ENCODE results near the gene KIR3DL1.
"Not testable (repeated sequence)": the region's sequence is repeated elsewhere in the genome, so short reads cannot be mapped to it uniquely, and the experiment has no call there.

KIR3DL1 gene

DNA sequence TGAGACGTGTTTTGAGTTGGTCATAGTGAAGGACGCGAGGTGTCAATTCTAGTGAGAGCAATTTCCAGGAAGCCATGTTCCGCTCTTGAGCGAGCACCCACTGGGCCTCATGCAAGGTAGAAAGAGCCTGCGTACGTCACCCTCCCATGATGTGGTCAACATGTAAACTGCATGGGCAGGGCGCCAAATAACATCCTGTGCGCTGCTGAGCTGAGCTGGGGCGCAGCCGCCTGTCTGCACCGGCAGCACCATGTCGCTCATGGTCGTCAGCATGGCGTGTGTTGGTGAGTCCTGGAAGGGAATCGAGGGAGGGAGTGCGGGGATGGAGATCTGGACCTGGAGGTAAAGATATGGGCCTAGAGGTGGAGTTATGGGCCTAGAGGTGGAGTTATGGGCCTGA, at the start of gene KIR3DL1:
Gene KIR3DL1 (plus strand): TSS at position 218 of the 400 bp plus-strand sequence.
- DNase-seq (ENCODE audit: low read depth); H3K4me3 ChIP-seq (replicated peaks; ENCODE audit: low read depth, low read length): not testable (repeated sequence)

DNA sequence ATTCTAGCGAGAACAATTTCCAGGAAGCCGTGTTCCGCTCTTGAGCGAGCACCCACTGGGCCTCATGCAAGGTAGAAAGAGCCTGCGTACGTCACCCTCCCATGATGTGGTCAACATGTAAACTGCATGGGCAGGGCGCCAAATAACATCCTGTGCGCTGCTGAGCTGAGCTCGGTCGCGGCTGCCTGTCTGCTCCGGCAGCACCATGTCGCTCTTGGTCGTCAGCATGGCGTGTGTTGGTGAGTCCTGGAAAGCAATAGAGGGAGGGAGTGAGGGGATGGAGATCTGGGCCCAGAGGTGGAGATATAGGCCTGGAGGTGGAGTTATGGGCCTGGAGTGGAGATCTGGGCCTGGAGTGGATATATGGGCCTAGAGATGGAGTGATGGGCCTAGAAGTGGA, 46.6 kb upstream of the KIR3DL1 start, which contains the start of gene KIR2DL1:
Gene KIR2DL1 (plus strand): TSS at position 148 of the 400 bp plus-strand sequence. CDS start 58 bp downstream, at position 206.
- not testable (repeated sequence) for DNase-seq (ENCODE audit: low read depth); H3K4me3 ChIP-seq (replicated peaks; ENCODE audit: low read depth, low read length)

DNA sequence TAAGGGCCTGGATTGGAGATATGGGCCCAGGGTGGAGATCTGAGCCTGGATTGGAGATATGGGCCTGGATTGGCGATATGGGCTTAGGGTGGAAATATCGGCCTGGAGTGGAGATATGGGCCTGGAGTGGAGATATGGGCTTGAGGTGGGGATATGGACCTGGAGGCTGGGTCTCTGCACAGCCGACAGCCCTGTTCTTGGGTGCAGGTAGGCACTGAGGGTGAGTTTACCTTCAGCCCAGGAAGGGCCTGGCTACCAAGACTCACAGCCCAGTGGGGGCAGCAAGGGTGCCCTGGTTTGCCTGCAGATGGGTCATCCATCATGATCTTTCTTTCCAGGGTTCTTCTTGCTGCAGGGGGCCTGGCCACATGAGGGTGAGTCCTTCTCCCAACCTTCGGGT, 45.8 kb upstream of the KIR3DL1 start:
- H3K4me3 ChIP-seq (replicated peaks; ENCODE audit: low read depth, low read length); DNase-seq (ENCODE audit: low read depth): not testable (repeated sequence)

DNA sequence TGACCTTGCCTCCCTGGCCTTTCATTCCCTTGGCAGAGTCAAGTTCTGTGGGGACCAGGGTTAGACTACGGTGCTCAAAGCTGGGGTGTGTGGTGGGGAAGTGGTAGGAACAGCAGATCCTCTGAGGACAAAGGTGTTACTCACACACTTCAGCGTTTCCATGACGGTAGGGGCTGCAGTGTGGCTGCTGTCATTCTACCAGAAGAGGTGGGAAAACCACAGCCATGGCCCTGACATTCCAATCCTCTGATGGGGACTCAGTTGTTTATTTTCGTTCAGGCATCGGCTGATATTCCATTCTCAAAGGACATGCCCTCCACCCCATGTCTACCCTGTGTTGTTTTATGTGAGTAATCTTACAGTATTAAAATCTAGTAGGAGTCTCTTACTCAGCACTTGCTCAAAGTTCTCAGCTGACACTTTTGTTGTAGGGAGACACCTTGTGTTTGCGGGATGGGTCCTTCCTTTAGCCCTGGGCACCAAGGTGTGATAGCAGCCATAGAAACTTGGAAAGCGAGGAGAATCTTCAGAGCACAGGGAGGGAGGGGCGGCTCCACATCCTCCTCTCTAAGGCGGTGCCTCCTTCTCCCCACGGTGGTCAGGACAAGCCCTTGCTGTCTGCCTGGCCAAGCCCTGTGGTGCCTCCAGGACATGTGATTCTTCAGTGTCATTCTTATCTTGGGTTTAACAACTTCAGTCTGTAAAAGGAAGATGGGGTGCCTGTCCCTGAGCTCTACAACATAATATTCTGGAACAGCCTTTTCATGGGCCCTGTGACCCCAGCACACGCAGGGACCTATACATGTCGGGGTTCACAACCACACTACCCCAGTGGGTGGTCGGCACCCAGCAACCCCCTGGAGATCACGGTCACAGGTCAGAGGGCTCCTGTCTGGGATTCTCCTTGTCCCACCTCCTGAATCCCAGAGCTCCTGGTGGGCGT, 45.0 kb upstream of the KIR3DL1 start:
- DNase-seq (ENCODE audit: low read depth); H3K4me3 ChIP-seq (replicated peaks; ENCODE audit: low read depth, low read length): not testable (repeated sequence)

DNA sequence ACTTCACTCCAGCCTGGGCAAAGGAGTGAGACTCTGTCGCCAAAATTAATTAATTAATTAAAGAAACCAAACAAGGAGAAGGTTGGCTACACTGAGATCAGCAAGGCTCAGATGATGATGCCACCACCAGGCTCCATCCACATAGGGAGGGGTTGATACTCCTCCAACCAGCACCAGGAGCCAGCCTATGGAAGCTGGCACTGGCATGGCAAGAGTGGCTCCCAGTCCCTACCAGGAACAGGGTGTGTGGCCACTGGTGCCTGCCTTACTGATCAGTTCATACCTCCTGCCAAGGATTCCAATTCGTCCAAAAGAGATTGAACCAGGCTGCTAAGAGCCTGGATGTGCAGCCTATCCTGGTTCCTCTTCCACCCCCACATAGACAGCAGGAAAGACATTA, 43.6 kb upstream of the KIR3DL1 start:
- not testable (repeated sequence) for DNase-seq (ENCODE audit: low read depth); H3K4me3 ChIP-seq (replicated peaks; ENCODE audit: low read depth, low read length)

DNA sequence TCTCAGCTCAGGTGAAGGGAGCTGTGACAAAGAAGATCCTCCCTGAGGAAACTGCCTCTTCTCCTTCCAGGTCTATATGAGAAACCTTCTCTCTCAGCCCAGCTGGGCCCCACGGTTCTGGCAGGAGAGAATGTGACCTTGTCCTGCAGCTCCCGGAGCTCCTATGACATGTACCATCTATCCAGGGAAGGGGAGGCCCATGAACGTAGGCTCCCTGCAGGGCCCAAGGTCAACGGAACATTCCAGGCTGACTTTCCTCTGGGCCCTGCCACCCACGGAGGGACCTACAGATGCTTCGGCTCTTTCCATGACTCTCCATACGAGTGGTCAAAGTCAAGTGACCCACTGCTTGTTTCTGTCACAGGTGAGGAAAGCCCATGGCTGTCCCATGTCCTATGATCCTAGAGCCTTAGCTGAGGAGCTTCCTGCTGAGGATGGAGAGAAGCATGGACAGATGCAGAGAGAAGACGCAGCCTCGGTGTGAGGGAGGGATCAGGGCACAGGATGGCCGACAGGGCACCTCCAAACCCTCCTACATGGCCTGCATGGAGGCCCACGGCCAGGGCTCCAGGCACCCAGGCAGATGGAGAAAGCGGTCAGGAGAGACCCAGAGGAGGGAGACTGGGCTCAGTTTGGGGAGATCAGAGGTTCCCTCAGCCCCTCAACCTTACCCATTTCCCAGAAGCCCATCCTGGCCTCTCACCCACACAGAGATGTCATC, 41.0 kb upstream of the KIR3DL1 start:
- not testable (repeated sequence) for DNase-seq (ENCODE audit: low read depth); H3K4me3 ChIP-seq (replicated peaks; ENCODE audit: low read depth, low read length)

DNA sequence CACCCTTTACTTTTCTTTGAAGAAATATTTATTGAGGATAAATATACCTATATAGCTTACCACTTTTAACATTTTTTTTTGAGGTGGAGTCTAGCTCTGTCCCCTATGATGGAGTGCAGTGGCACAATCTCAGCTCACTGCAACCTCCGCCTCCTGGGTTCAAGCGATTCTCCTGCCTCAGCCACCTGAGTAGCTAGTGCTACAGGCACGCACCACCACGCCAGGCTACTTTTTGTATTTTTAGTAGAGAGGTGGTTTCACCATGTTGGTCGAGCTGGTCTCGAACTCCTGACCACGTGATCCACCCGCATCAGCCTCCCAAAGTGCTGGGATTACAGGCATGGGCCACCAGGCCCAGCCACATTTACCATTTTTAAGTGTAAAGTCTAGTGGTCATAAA, 40.4 kb upstream of the KIR3DL1 start:
- H3K4me3 ChIP-seq (replicated peaks; ENCODE audit: low read depth, low read length); DNase-seq (ENCODE audit: low read depth): not testable (repeated sequence)

DNA sequence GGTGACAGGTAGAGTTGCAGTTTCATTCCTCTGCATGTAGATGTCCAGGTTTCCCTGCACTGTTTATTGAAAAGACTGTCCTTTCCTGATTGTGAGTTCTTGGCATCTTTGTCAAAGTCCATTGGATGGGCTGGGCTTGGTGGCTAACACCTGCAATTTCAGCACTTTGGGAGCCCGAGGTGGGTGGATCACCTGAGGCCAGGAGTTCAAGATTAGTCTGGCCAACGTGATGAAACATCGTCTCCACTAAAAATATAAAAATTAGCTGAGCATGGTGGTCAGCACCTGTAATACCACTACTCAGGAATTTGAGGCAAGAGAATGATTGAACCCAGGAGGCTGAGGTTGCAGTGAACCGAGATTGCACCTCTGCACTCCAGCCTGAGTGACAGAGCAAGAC, 38.4 kb upstream of the KIR3DL1 start:
- not testable (repeated sequence) for H3K4me3 ChIP-seq (replicated peaks; ENCODE audit: low read depth, low read length); DNase-seq (ENCODE audit: low read depth)

DNA sequence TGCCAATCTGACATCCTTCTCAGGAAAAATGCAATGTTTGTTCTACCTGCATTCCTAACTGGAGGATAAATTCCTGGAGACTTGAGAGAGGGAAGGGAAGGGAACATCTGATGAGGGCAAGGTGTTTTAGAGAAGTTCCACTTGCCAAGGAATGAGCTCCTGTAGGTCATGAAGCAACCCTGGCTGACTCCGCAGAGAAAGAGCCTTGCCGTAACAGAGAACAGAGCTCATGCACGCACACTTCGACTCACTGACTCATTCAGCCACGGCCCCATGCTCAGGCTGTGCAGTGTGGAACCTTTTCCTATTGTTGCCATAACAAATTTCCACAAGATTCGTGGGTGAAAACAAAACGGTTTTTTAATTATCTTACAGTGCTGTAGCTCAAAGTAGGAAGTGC, 37.4 kb upstream of the KIR3DL1 start:
- DNase-seq (ENCODE audit: low read depth); H3K4me3 ChIP-seq (replicated peaks; ENCODE audit: low read depth, low read length): not testable (repeated sequence)

DNA sequence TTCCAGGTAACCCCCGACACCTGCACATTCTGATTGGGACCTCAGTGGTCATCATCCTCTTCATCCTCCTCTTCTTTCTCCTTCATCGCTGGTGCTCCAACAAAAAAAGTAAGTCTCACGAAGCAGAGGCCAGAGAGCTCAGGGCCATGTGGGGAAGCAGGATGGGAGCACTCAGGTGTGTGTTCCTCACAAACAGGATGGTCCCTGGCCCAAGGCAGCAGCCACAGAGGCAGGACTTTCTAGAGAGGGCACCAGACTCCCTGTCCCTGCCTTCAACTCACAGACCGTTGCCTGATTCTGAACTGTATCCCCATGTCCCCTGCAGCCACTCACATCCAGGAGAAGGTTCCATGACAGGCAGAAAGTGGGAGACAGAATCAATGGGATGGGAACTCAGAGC, 33.4 kb upstream of the KIR3DL1 start:
- H3K4me3 ChIP-seq (replicated peaks; ENCODE audit: low read depth, low read length); DNase-seq (ENCODE audit: low read depth): not testable (repeated sequence)

DNA sequence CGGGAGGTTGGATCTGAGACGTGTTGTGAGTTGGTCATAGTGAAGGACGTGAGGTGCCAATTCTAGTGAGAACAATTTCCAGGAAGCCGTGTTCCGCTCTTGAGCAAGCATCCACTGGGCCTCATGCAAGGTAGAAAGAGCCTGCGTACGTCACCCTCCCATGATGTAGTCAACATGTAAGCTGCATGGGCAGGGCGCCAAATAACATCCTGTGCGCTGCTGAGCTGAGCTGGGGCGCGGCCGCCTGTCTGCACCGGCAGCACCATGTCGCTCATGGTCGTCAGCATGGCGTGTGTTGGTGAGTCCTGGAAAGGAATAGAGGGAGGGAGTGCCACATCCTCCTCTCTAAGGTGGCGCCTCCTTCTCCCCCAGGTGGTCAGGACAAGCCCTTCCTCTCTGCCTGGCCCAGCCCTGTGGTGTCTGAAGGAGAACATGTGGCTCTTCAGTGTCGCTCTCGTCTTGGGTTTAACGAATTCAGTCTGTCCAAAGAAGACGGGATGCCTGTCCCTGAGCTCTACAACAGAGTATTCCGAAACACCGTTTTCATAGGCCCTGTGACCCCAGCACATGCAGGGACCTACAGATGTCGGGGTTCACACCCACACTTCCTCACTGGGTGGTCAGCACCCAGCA, 30.1 kb upstream of the KIR3DL1 start:
- DNase-seq (ENCODE audit: low read depth): not testable (repeated sequence)

DNA sequence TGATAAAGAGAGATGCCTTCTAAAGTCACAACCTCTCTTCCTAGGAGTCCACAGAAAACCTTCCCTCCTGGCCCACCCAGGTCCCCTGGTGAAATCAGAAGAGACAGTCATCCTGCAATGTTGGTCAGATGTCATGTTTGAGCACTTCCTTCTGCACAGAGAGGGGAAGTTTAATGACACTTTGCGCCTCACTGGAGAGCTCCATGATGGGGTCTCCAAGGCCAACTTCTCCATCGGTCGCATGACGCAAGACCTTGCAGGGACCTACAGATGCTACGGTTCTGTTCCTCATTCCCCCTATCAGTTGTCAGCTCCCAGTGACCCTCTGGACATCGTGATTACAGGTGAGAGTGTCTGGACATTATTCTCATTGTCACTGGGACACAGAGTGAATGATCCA, 28.1 kb upstream of the KIR3DL1 start:
- not testable (repeated sequence) for H3K4me3 ChIP-seq (replicated peaks; ENCODE audit: low read depth, low read length); DNase-seq (ENCODE audit: low read depth)

More for the DNA sequence above, 30.1 kb upstream of the KIR3DL1 start:
- H3K4me3 ChIP-seq (replicated peaks; ENCODE audit: low read depth, low read length): not testable (repeated sequence)

DNA sequence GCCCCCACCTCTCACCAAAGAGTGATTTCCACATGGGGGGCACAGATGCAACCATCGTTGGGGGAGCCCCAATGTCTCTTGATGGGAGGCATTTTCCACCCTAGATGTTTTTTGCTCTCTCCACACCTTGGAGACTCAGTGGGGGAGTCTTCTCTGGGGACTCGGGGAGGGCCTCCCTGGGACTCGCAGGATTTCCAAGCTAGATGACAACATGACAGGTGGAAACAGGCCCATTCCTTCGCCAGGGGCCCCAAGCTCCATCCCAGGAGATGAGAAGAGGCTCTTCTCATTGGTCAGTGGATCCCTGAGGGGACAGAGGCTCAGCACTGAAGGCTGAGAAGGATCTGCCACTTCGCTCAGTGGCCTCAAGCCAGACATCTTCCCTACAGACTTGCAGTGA, 25.6 kb upstream of the KIR3DL1 start:
- DNase-seq (ENCODE audit: low read depth): no peak
- H3K4me3 ChIP-seq (replicated peaks; ENCODE audit: low read depth, low read length): no peak overlapping the region
- TF ChIP-seq, protein P1, sequence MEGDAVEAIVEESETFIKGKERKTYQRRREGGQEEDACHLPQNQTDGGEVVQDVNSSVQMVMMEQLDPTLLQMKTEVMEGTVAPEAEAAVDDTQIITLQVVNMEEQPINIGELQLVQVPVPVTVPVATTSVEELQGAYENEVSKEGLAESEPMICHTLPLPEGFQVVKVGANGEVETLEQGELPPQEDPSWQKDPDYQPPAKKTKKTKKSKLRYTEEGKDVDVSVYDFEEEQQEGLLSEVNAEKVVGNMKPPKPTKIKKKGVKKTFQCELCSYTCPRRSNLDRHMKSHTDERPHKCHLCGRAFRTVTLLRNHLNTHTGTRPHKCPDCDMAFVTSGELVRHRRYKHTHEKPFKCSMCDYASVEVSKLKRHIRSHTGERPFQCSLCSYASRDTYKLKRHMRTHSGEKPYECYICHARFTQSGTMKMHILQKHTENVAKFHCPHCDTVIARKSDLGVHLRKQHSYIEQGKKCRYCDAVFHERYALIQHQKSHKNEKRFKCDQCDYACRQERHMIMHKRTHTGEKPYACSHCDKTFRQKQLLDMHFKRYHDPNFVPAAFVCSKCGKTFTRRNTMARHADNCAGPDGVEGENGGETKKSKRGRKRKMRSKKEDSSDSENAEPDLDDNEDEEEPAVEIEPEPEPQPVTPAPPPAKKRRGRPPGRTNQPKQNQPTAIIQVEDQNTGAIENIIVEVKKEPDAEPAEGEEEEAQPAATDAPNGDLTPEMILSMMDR (IDR thresholded peaks at IDR 0.05; ENCODE audit: low read length, missing control alignments): no peak

Data from fibroblast of pulmonary artery (primary cell).